DMS 273 treated with DMSO at 0.1 percent for 48 hours (cell line): ENCODE results near the gene WEE1.
"Not testable (repeated sequence)": the region's sequence is repeated elsewhere in the genome, so short reads cannot be mapped to it uniquely, and the experiment has no call there.

Source experiments
- DNase-seq: peaks from one replicate; lab custom pipeline; 2025; lab: John Stamatoyannopoulos, UW

The WEE1 gene

GRCh38 chr11:9573052-9573774 lies at the start of gene WEE1:
TSS of gene WEE1 (plus strand) at chr11:9573670. CDS start at chr11:9573934, 264 bp downstream.
- peak; percentile 88 for DNase-seq

GRCh38 chr11:9524001-9524400 lies 49.5 kb upstream of the WEE1 start:
- no peak for DNase-seq

GRCh38 chr11:9525116-9525515 lies 48.4 kb upstream of the WEE1 start:
- DNase-seq: no peak

GRCh38 chr11:9527481-9528135 lies 45.9 kb upstream of the WEE1 start:
- no peak for DNase-seq

GRCh38 chr11:9528136-9528501 lies 45.4 kb upstream of the WEE1 start:
- no peak for DNase-seq

- DNase-seq: peak; percentile 14
These were observed 44.7 kb upstream of the WEE1 start for GRCh38 chr11:9528573-9529333.

GRCh38 chr11:9529334-9529650 lies 44.2 kb upstream of the WEE1 start:
- peak; percentile 22 for DNase-seq

- DNase-seq: no peak
These were observed 43.3 kb upstream of the WEE1 start for GRCh38 chr11:9530020-9530621.

GRCh38 chr11:9530901-9531625 lies 42.4 kb upstream of the WEE1 start:
- no peak for DNase-seq

GRCh38 chr11:9533058-9533457 lies 40.4 kb upstream of the WEE1 start:
- no peak for DNase-seq

GRCh38 chr11:9533736-9534473 lies 39.6 kb upstream of the WEE1 start:
- DNase-seq: no peak

- no peak for DNase-seq
These were observed 38.2 kb upstream of the WEE1 start for GRCh38 chr11:9535189-9535781.

- no peak for DNase-seq
These were observed 34.9 kb upstream of the WEE1 start for GRCh38 chr11:9538548-9538947.

- not testable (repeated sequence) for DNase-seq
These were observed 24.3 kb upstream of the WEE1 start for GRCh38 chr11:9549216-9549615.

GRCh38 chr11:9550191-9550628 lies 23.3 kb upstream of the WEE1 start:
- DNase-seq: no peak

- DNase-seq: no peak
These were observed 12.0 kb upstream of the WEE1 start for GRCh38 chr11:9561279-9561982.

GRCh38 chr11:9562716-9563115 lies 10.8 kb upstream of the WEE1 start:
- no peak for DNase-seq

- no peak for DNase-seq
These were observed 10.2 kb upstream of the WEE1 start for GRCh38 chr11:9563196-9563730.

- peak; percentile 50 for DNase-seq
These were observed 7.5 kb upstream of the WEE1 start for GRCh38 chr11:9565822-9566560.
